ENCODE measurements around the gene STBD1. TPM values are rescaled to one million over a fixed set of nuclear protein-coding genes. Genes with fewer than 3 reads are reported as not detected.

Gene STBD1
- total RNA-seq, 2 donors from 2014 or later, result 17.6 to 37.4 TPM

Other genes starting within 250 kb of the STBD1 start
- under 1 TPM in 1 of 2 donors, not detected in 1; 0.37 TPM for gene ART3, start 232.0 kb upstream of the STBD1 start, total RNA-seq
- gene NUP54, start 158.3 kb upstream of the STBD1 start, total RNA-seq, result 10 to 100 TPM; 32.9 to 39.5 TPM
- 100 to 1,000 TPM; 159 to 169 TPM for gene SCARB2, start 92.9 kb upstream of the STBD1 start, total RNA-seq
- gene FAM47E, start 55.0 kb upstream of the STBD1 start, total RNA-seq, result 1 to 10 TPM; 1.4 TPM
- 1 to 10 TPM; 2.0 to 2.3 TPM for gene CCDC158, start 114.4 kb downstream of the STBD1 start, total RNA-seq
- gene SHROOM3, start 128.5 kb downstream of the STBD1 start, total RNA-seq, result 10 to 100 TPM; 71.4 to 77.8 TPM